ENCODE results near the gene SCML1.

SCML1 gene

DNA sequence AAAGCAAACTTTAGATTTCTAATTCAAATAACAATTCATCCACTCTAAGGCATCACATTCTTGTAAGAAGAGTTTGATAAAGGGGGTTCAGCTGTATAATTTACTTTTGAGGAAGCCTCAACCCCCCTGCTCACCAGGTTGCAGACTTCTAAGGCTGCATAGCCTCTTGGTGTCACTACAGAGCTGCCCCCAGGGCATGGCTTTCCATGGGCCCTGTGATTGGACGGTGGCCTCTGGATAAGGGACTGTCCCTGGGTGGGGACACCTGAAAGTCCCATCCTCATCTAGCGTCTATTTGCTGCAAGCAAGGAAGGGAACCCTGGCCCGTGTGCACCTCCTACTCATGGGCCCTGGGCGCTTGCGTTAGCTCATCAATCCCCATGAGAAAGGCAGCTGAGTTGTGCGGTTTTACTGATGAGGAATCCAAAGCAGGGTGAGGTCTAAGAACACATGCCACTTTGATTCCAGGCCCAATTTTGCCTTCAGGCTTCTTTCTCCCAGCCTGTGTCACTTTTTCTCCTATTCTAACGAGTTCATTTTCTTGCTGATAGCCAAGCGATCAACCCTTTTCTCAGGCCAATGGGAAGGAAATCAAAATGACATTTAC lies 51.8 kb downstream of the SCML1 start:
- no peak for DNase-seq (ENCODE audit: low read depth)

DNA sequence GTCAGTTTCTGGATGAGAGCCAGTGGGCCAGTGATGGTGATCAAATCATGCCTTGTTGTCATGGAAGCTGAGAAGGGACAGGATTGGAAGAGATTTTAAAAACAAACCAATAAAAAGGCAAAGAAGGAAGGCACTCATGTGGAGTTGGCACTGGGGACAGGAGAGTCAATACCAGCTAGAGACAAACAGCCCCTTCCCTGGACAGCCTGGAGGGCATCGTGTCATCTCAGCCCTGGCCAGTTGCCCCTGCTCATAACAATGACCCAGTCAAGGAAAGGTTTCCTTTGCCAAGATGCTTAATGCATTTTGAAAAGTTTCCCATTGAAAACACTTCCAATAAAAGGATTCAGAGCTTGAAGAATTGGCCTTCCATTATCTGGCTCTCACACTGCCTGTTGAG lies 55.5 kb downstream of the SCML1 start:
- DNase-seq (ENCODE audit: low read depth), result no peak

DNA sequence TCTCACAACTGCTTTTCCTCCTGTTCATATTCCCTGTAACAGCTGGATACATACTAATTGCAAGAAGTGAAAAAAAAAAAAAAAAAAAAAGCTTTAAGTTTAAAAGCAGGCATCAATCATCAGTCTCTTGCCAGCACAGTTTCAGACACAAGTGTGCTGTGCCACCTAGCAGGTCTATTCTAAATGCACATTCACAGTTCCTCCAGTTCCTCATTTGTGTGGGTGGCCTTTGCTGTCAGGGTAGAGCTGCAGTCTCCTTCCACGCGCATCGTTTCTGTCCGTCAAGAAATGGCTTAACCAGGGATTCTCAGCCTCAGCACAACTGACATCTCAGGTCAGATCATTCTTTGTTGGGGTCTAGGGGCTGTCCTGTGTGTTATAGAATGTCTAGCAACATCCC lies 61.6 kb downstream of the SCML1 start:
- DNase-seq (ENCODE audit: low read depth), result no peak

DNA sequence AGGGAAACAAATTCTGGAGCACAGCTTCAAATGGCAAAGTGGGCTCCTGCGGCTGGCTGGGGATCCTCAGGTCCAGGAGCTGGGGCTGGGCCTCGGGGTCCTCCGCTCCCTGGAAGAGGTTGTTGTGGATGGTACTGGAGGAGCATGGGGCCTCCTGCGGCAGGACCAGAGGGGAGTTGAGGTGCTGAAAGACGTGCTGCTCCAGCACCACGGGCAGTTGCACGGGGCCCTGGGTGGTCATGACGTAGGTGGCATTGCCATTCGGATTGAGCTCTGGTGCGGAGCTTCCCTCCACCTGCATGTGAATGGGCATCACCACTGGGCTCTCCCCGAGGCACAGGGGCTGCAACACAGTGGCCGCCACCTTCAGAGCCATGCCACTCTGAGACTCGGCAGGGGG lies 64.1 kb downstream of the SCML1 start:
- no peak for DNase-seq (ENCODE audit: low read depth)

DNA sequence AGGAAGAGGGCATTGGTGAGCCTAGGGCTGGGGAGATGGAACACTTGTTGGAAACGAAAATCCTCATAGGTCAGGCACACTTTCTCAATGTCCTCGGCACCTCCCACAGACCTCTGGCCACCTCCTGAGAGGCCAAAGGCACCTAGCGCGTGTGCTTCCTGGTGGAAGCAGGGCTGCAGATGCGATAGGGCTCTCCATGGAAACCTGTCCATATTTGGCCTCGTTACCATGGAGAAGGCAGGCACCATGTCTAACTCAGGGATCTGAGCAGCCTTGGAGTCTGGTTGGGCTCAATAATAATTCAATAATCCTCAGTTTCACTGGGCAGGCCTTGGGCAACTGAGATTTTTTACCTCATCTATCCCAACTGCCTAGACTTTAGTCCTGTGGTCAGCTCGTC lies 65.5 kb downstream of the SCML1 start:
- no peak for DNase-seq (ENCODE audit: low read depth)

DNA sequence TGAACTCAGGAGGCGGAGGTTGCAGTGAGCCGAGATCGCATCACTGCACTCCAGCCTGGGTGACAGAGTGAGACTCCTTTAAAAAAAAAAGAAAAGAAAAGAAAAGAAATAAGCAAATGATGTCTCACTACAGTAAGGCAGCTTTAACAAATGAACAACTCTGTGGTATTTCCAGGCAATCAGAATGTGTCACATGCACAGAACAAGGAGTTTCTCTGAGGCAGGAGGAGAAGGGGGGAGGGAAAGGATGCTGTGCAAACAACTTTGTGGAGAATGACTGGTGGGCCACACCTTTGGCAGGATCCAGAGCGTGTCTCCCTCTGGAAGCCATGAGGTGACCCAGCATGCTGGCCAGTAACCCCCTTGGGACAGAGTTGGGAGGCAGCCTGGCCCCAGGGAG lies 66.2 kb downstream of the SCML1 start:
- DNase-seq (ENCODE audit: low read depth), result no peak

Data from T-helper 22 cell (primary cell).